ENCODE data around the gene SERPINA5. TPM values are rescaled to one million over a fixed set of nuclear protein-coding genes. Genes with fewer than 3 reads are reported as not detected.

Gene SERPINA5
- total and polyA plus RNA-seq, 10 of the 15 experiments (the other 5 are each of a cell fraction or from before 2014, with no cell fraction given), result 0.90 TPM; not detected in 9

- H2AFZ ChIP-seq (ENCODE audit: control insufficient read depth, low read depth, low read length), result no peak overlapping the region
- H3K36me3 ChIP-seq (ENCODE audit: control insufficient read depth in 2 of 2, insufficient read depth in 2 of 2, low read length in 1 of 2), result no peaks in the 10 kb centered on the region
- H3K27me3 ChIP-seq (replicated peaks in 1 of 2; ENCODE audit: control insufficient read depth in 2 of 2, insufficient read depth in 2 of 2, low read length in 1 of 2), result no peaks in the 10 kb centered on the region; a peak in 2 of 4 replicates
- H4K20me1 ChIP-seq (ENCODE audit: control insufficient read depth, insufficient read depth), result no peaks in the 10 kb centered on the region
- TF ChIP-seq, protein P1, sequence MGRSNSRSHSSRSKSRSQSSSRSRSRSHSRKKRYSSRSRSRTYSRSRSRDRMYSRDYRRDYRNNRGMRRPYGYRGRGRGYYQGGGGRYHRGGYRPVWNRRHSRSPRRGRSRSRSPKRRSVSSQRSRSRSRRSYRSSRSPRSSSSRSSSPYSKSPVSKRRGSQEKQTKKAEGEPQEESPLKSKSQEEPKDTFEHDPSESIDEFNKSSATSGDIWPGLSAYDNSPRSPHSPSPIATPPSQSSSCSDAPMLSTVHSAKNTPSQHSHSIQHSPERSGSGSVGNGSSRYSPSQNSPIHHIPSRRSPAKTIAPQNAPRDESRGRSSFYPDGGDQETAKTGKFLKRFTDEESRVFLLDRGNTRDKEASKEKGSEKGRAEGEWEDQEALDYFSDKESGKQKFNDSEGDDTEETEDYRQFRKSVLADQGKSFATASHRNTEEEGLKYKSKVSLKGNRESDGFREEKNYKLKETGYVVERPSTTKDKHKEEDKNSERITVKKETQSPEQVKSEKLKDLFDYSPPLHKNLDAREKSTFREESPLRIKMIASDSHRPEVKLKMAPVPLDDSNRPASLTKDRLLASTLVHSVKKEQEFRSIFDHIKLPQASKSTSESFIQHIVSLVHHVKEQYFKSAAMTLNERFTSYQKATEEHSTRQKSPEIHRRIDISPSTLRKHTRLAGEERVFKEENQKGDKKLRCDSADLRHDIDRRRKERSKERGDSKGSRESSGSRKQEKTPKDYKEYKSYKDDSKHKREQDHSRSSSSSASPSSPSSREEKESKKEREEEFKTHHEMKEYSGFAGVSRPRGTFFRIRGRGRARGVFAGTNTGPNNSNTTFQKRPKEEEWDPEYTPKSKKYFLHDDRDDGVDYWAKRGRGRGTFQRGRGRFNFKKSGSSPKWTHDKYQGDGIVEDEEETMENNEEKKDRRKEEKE (IDR thresholded peaks at IDR 0.05), result no peak
- no peak for TF ChIP-seq TAF1 (IDR thresholded peaks at IDR 0.05; ENCODE audit: borderline replicate concordance, low read depth, low read length)
- ATAC-seq, result no peak
- BruUV-seq (replicated peaks), result no TSS peak
- H3K4me2 ChIP-seq (ENCODE audit: control insufficient read depth, insufficient read depth), result no peak overlapping the region
- in situ Hi-C loops (cut with MboI) (no loop called here), intact Hi-C loops (cut with micrococcal nuclease; ENCODE audit: unreplicated experiment) (no loop called here)
- RAD21 ChIA-PET (ENCODE audit: unreplicated experiment), result no interaction called here
- 35% methylated on average over 9 of the region's 9 CpGs for WGBS (ENCODE audit: insufficient coverage, insufficient replicate concordance, low lambda C conversion rate, missing lambda C conversion rate)
- no peak for FAIRE-seq
- SMC1A ChIA-PET (ENCODE audit: uncharacterized antibody, unreplicated experiment), result no interaction called here
- CTCF ChIA-PET, result no interaction called here
- POLR2A ChIA-PET, result no interaction called here
- H3K4me1 ChIP-seq (ENCODE audit: control insufficient read depth, insufficient read depth, low read length), result no peaks in the 10 kb centered on the region
- H3K9ac ChIP-seq (ENCODE audit: control insufficient read depth, insufficient read depth, low read length), result no peak overlapping the region
- H3K4me3 ChIP-seq, result no peak overlapping the region
- H3K9me3 ChIP-seq (replicated peaks; ENCODE audit: control insufficient read depth, insufficient read depth, low read length), result no peaks in the 10 kb centered on the region
- no peaks in the 10 kb centered on the region for H3K79me2 ChIP-seq (ENCODE audit: control insufficient read depth, insufficient read depth, low read length)
- no peak for DNase-seq (ENCODE audit: low read depth, low spot score)
- H3K27ac ChIP-seq (ENCODE audit: control insufficient read depth, insufficient read depth), result no peak overlapping the region
Measured at GRCh38 chr14:94596361-94596760, 15.1 kb downstream of the SERPINA5 start.

DNA sequence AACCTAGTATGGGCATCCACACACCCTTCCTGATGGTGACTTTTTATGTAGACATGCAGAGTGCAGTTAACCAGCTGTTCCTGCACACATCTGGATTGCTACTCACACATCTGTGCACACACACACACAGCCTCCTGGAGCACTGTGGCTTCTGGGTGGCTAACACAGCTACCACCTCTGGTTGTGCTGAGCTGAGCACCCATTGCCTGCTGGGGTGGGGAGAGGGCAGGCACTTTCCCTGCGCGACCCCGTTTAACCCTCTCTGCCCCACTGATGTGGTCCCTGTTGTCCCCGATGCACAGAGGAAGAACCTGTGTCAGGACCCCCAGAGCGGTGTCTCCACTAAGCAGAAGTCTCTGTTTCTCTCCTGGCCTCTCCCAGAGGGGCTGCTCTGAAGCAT, 16.6 kb downstream of the SERPINA5 start:
- ATAC-seq (no peak), DNase-seq (ENCODE audit: low read depth, low spot score) (no peak), FAIRE-seq (no peak)
- Histone ChIP-seq H3K4me3 (no peak overlapping the region), H3K9ac (ENCODE audit: control insufficient read depth, insufficient read depth, low read length) (no peak overlapping the region), H3K79me2 (ENCODE audit: control insufficient read depth, insufficient read depth, low read length) (no peaks in the 10 kb centered on the region), H3K9me3 (replicated peaks; ENCODE audit: control insufficient read depth, insufficient read depth, low read length) (no peaks in the 10 kb centered on the region), H3K4me2 (ENCODE audit: control insufficient read depth, insufficient read depth) (no peak overlapping the region), H3K36me3 (ENCODE audit: control insufficient read depth in 2 of 2, insufficient read depth in 2 of 2, low read length in 1 of 2) (no peaks in the 10 kb centered on the region), H3K27me3 (replicated peaks in 1 of 2; ENCODE audit: control insufficient read depth in 2 of 2, insufficient read depth in 2 of 2, low read length in 1 of 2) (no peaks in the 10 kb centered on the region; a peak in 2 of 4 replicates), H4K20me1 (ENCODE audit: control insufficient read depth, insufficient read depth) (no peaks in the 10 kb centered on the region), H3K27ac (ENCODE audit: control insufficient read depth, insufficient read depth) (no peak overlapping the region), H3K4me1 (ENCODE audit: control insufficient read depth, insufficient read depth, low read length) (no peaks in the 10 kb centered on the region), H2AFZ (ENCODE audit: control insufficient read depth, low read depth, low read length) (no peak overlapping the region)
- WGBS (ENCODE audit: insufficient coverage, insufficient replicate concordance, low lambda C conversion rate, missing lambda C conversion rate), result 48% methylated on average over 5 of the region's 5 CpGs
- in situ Hi-C loops (cut with MboI) (no loop called here), intact Hi-C loops (cut with micrococcal nuclease; ENCODE audit: unreplicated experiment) (no loop called here)
- POLR2A ChIA-PET, result no interaction called here
- SMC1A ChIA-PET (ENCODE audit: uncharacterized antibody, unreplicated experiment), result no interaction called here
- BruUV-seq (replicated peaks), result no TSS peak
- CTCF ChIA-PET, result no interaction called here
- RAD21 ChIA-PET (ENCODE audit: unreplicated experiment), result no interaction called here
- TF ChIP-seq, protein P2, sequence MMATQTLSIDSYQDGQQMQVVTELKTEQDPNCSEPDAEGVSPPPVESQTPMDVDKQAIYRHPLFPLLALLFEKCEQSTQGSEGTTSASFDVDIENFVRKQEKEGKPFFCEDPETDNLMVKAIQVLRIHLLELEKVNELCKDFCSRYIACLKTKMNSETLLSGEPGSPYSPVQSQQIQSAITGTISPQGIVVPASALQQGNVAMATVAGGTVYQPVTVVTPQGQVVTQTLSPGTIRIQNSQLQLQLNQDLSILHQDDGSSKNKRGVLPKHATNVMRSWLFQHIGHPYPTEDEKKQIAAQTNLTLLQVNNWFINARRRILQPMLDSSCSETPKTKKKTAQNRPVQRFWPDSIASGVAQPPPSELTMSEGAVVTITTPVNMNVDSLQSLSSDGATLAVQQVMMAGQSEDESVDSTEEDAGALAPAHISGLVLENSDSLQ (IDR thresholded peaks at IDR 0.05), result no peak
- no peak for TF ChIP-seq E4F1 (IDR thresholded peaks at IDR 0.05; ENCODE audit: borderline replicate concordance, partially characterized antibody)
- no peak for TF ChIP-seq EP300 (IDR thresholded peaks at IDR 0.05; ENCODE audit: borderline replicate concordance in 1 of 2, control insufficient read depth in 1 of 2, low read depth in 2 of 2, low read length in 2 of 2)
- TF ChIP-seq TARDBP (IDR thresholded peaks at IDR 0.05; ENCODE audit: borderline replicate concordance), result no peak
- no peak for TF ChIP-seq TCF12 (IDR thresholded peaks at IDR 0.05; ENCODE audit: low read depth, low read length)
- no peak for TF ChIP-seq STAT1 (conservative IDR thresholded peaks at IDR 0.05)
- TF ChIP-seq, protein P3, sequence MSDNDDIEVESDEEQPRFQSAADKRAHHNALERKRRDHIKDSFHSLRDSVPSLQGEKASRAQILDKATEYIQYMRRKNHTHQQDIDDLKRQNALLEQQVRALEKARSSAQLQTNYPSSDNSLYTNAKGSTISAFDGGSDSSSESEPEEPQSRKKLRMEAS (IDR thresholded peaks at IDR 0.05; ENCODE audit: low read depth, low read length), result no peak
- no peak for TF ChIP-seq CHD4 (IDR thresholded peaks at IDR 0.05)
- TF ChIP-seq RB1 (IDR thresholded peaks at IDR 0.05; ENCODE audit: borderline replicate concordance), result no peak
- no peak for TF ChIP-seq SREBF1 (IDR thresholded peaks at IDR 0.05; ENCODE audit: low read length)
